Activated effector memory CD4-positive, alpha-beta T cell treated with anti-CD3 and anti-CD28 coated beads, Interleukin-2, amount 50 U/mL, for 16 hours (primary cell): ENCODE measurements around the gene LONP2.
"Not testable (repeated sequence)": the region's sequence is repeated elsewhere in the genome, so short reads cannot be mapped to it uniquely, and the experiment has no call there.

Experiments
- DNase-seq: peaks from one replicate; pipeline ENCODE4 v3.0.0-alpha.2; 2020

The LONP2 gene

DNA sequence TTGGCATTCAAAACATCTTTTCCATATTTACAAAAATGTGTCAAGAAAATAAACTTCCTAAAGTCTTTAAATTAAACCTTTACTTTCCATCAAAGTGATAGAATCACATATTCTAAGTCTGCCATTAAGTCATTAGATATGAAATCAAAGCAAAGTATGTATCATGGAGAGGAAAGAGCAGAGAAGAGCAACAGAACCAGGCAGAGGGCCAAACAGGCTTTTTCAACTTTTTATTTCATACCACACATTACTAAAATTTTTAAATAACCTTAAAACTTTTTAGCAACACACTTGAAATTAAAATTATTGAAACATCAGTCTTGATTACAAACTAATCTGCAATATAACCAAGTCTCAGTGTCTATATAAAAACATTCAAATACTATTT lies 127.3 kb downstream of the LONP2 start:
- DNase-seq = no peak

- no peak for DNase-seq
Measured at GRCh38 chr16:48372744-48373143, 128.6 kb downstream of the LONP2 start.

DNA sequence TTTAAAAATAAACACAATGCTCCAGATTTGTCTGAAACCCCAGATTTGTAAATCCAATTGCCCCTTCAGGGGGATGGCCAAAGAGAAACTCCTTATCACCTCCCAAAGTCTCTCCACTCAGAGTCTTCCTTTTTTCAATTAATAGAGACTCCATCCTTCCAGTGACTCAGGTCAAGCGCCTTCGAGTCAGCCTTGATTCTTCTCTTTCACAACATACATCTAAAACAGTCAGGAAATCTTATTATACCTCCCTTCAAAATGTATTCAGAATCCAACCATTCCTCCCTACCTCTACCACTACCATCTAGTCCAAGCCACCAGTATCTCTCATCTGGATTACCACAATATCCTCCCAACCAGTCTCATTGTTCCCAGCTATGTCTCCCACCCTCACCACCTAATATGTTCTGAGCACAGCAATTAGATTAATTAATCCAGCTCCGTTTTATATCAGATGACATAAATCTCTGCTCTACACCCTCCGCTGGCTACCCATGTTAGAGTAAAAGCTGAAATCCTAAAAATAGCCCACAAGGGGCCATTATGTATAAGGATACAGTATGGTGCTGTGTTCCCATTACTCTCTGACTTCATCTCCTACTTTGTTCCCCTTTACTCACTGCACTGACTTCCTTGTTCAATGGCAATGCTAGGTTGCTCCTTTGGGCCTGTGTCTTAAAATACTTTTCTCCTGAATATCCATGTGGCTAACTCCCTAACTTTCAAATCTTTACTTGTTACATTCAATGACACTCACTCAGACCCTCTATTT lies 129.3 kb downstream of the LONP2 start:
- no peak for DNase-seq

- no peak for DNase-seq
Measured at GRCh38 chr16:48374255-48374654, 130.2 kb downstream of the LONP2 start.

DNA sequence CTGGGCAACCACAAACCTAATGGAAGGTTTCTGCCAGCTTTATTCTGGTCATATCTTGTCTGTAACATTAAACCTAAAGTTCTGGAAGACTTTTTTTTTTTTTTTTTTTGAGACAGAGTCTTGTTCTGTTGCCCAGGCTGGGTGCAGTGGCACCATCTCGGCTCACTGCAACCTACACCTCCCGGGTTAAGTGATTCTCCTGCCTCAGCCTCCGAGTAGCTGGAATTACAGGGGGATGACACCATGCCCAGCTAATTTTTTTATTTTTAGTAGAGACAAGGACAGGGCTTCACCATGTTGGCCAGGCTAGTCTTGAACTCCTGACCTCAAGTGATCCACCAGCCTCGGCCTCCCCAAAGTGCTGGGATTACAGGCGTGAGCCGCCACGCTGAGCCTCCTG lies 133.2 kb downstream of the LONP2 start:
- not testable (repeated sequence) for DNase-seq

GRCh38 chr16:48378276-48378675 lies 134.2 kb downstream of the LONP2 start:
- no peak for DNase-seq

GRCh38 chr16:48378836-48379235 lies 134.7 kb downstream of the LONP2 start:
- DNase-seq = no peak

GRCh38 chr16:48381201-48381600 lies 137.1 kb downstream of the LONP2 start:
- no peak for DNase-seq

- DNase-seq = no peak
Measured at GRCh38 chr16:48382131-48382530, 138.0 kb downstream of the LONP2 start.

- no peak for DNase-seq
Measured at GRCh38 chr16:48383009-48383876, 139.1 kb downstream of the LONP2 start.

GRCh38 chr16:48383877-48384519 lies 139.9 kb downstream of the LONP2 start:
- DNase-seq = no peak

DNA sequence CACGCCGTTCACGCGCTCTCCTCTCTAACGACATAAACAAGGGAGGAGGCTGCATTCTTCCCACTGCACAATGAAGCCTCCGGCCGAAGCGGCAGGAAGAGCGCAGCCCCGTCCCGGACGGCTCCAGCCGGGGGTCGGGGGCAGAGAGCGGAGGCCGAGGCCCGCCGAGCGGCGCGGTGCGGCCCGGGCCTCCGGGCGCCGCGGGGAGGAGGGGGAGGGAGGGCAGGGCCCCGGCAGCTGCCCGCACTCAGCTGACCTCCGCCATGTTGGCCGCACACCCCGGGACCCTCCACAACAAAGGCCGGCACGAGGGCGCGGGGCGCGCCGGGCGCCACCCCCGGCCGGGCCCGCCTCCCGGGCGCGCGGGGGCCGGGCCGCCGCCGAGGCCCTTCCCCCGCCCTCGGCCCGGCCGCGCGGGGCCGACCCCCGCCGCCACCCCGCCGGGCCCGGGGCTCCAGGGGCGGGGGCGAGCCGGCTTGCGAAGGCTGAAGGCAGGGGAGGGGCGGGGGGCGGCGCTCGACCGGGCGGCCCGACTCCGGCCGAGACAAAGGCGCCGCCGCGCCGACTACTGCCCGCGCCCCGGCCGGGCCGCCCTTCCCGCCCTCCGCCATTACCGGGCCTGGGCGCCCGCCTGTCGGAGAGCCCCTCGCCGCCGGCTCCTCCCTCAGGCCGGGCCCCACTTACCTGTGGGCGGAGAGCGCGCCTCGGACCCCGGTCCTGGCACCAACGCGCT lies 140.6 kb downstream of the LONP2 start:
- peak; percentile 78 for DNase-seq

DNA sequence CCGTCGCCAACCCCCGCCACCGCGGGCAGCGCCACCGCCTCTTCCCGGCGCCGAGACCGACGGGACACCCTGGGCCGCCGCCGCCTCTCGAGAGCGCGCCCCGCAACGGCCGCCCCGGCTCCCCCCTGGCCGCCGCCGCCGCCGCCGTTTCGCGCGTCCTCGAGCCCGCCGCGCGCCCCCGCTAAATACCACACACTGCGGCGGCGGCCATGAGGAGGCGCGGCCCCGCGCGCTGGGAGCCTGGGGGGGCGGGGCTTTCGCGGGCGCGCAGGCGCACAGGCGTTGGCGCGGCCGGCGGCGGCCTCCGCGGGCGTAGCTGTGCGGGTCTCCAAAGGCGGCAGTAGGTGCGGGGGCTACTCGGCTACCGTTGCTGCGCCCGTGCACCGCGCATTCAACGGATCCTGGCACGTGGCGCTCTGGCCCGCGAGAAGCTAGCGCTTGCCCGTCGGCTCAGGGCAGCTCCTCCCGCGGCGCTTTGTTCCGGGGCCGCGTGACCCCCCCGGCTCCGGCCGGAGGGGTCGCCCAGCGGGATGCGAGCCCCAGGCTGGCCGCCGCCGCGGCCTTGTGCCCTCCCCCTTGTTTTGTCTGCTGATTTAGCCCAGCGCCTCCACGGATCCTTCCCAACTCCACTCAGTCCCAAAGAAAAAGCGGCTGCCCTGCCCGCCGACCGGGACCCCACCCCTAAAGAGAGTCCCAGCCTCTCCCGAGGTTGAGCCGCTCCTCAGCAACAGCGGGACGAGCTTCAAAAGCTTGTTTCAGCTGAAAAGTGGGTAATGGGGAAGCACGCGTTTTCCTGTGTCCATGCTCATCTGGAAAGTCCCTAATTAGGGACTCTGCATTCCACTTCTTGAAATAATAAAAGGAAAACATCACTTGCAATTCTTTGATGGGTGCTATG lies 141.4 kb downstream of the LONP2 start, which contains the start of gene SIAH1:
TSS of gene SIAH1 (minus strand) at position 161 of the 898 bp plus-strand sequence. CDS start 22,985 bp downstream, outside the sequence.
- peak; percentile 96 for DNase-seq

- no peak for DNase-seq
Measured at GRCh38 chr16:48386559-48387312, 142.6 kb downstream of the LONP2 start.

GRCh38 chr16:48392407-48392806 lies 148.3 kb downstream of the LONP2 start:
- DNase-seq = no peak

DNA sequence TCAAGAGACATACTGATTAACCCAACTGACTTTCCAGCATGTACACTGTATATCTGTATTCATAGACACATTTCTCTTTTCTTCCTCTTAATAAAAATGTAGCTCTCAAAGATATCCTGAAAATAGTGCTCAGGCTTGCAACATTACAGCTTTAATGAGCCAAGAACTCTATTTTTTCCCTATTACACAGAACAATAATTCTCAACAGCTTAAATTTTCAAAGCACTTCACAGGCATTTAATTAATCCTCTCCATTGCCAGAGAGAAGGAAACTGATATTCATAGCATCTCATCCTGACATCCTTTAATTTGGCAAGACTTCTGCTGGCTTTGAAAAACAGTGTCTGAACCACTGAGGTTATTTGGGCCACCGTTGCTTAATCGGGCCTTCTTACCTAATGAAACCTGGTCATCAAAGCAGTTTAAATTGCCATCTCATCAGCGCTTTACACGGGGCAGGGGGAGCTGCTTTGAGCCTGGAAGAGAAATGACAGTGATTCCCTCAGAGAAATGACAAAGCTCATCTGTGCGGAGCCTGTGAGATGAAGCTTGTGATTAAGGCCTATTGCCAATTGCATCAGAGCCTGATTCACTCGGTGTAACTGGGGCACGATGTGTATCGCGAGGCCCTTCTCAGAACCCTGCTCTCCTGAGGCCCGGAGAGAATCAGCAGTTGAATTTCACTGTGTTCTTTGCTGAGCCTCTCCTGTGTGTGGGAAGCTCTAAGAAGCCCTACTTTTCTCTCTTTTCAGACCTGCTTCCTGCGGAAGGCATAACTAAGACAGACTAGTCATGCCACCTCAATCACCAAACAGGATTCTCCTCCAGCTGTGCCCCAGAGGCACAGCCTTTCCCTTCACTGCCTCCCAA lies 149.6 kb downstream of the LONP2 start:
- no peak for DNase-seq

- DNase-seq = no peak
Measured at GRCh38 chr16:48394355-48394703, 150.2 kb downstream of the LONP2 start.

DNA sequence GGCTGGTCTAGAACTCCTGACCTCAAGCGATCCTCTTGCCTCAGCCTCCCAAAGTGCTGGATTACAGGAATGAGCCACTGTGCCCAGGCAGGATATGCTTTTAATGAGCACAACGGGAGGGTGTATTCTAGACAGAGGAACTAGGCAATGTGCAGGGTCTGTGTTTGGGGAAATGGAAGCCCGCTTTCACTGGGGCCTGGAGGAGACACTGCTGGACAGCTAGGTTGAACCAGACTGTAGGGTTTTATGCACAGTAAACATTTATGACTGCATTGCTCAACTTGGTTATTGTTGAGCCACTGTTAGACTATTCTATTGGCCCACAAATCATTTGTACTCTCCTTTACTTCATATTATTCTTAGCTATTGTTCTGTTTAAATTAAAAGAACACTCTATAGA lies 151.3 kb downstream of the LONP2 start:
- peak; percentile 37 for DNase-seq

- not testable (repeated sequence) for DNase-seq
Measured at GRCh38 chr16:48402547-48402946, 158.4 kb downstream of the LONP2 start.

DNA sequence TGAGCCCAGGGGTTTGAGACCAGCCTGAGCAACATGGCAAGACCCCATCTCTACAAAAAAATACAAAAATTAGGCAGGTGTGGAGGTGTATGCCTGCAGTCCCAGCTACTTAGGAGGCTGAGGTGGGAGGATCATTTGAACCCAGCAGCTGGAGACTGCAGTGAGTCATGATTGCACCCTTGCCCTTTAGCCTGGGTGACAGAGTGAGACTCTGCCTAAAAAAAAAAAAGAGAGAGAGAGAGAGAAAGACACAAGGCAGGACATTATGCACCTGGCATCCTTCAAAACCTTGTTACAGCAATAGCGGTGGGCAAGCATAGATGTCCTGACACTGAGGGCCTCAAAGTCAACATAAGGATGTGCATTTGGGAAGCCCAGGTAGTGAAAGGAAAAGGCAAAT lies 161.1 kb downstream of the LONP2 start:
- DNase-seq = no peak
